DMS53 treated with DMSO at 0.1 percent for 48 hours (cell line): ENCODE results near the gene MND1.

Experiments used
- DNase-seq: peaks from one replicate; lab custom pipeline; 2025; ENCODE audit not compliant: unreplicated experiment; lab: John Stamatoyannopoulos, UW

The MND1 gene, protein sequence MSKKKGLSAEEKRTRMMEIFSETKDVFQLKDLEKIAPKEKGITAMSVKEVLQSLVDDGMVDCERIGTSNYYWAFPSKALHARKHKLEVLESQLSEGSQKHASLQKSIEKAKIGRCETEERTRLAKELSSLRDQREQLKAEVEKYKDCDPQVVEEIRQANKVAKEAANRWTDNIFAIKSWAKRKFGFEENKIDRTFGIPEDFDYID

DNA sequence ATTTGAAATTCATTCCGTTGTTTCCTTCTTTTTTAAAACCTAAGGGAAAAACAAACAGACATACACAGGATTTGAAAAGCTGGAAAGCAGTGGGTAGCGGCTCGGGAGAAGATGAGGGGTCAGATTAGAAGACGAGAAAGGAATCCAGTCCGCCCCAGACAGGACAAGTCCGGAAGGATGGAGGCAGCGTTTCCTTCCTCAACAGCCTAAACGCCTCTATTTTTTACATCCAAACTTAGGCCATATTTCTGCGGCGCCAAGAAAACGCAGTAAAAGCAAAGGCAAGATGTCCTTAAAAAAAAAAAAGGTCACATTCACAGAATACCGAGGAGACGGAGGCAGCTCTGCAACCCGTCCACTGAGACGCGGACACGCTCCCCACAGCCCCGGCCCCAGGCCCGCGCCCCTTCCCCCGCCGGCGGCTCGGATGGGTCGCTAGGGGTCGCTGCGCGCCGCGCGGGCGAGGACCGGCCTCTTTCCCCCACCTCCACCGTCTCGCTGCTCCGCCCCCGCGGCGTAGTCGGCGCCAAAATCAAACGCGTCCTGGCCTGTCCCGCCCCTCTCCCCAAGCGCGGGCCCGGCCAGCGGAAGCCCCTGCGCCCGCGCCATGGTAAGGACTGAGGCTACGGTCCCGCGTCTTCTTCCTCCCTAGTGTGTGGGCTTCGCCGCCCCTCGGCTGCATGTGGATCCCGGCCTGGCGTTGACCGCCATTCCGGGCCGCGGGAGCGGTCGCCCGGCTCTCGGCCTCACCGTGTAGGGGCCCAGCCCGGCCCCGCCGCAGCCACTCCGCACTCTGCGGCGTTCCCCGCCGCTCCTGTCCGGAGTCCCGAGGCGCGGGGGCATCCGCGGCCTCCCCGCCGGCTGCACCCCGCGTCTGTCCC is at the start of gene MND1:
TSS of gene MND1 (plus strand) at position 558 of the 881 bp plus-strand sequence. CDS start at position 608, 50 bp downstream.
- peak; percentile 31 for DNase-seq

DNA sequence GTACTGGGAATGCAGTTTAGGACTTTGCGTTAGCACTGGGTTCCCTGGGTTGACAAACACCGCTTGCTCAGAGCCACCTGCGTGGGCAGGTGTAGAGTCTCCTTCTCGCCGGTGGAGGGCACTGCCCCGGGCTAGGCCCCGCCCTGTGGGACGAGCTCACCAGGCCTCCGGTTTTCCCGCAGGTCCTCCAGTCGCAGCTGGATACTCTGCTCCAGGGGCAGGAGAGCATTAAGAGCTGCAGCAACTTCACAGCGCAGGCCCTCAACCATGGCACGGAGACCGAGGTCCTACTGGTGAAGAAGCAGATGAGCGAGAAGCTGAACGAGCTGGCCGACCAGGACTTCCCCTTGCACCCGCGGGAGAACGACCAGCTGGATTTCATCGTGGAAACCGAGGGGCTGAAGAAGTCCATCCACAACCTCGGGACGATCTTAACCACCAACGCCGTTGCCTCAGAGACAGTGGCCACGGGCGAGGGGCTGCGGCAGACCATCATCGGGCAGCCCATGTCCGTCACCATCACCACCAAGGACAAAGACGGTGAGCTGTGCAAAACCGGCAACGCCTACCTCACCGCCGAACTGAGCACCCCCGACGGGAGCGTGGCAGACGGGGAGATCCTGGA is 49.2 kb upstream of the MND1 start:
- DNase-seq: peak; percentile 77

DNA sequence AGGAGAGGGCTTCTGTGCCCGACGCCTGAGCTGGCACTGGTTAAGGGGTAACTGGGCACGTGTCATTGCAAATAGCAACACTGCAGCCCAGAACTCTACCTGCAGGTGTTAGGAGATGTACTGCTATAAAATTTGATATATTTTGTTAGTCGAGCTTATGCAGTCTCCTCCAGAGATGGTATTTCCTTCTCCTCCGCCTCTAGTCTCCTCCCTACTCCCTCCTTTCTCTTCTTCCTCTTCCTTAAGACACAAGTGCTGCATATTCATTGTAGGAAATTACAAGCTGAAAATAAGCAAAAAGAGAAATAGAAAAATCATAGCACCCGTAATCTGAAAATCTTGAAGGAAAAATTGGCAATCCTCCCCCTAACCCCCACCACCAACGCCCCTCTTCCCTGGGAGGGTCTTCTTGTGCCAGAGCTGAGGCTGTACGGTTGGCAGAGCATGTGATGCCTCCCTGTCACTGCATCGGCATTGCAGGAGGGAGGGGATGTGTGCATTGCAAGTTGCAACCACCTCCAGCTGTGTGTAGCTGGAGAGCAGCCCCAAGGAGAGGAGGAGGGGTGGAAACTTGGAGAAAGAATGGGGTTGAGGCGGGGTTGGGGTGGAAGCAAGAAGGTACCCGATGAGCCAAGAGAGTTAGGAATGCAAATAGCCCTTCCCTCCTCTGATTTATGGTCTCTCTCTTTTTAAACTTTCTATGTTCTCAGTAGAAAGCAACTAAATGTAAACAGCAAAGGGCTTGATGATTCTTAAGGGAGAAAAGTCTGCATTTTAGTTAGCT is 48.3 kb upstream of the MND1 start:
- no peak for DNase-seq

DNA sequence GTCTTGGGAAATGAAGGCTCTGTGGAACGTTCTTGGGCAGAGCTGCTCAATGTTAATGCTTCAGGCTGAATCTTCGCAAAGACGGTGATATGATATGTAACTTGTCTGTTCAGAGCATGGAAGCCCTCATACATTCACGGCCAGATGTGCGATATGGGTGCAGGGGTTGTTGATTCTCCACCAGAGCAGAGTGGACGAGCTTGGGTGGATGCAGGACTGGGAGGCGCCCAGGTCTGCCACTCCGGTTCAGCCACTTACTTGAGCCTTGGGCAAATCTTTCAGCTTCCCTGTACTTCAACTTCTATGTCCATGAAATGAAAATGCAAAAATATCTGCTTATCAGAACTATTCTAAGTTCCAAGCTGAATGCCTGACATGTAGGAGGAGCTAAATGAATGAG is 47.4 kb upstream of the MND1 start:
- no peak for DNase-seq

DNA sequence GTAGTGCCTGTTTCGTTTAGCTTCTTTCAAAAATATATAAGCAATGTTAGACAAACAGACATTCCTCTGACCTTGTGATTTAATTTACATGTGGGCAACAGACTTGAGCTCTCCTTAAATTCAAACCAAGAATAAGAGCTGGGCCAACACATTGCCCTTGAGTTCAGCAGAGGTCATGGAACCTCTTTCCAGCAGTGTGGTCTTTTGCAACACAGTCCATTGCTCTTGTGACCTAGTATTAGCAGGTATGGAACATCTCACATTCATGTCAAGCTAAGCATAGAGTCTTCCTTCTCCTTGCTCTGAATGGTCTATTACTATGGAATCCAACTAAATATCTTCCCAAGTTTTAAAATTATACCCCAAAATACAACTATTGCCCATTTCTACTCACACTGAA is 33.7 kb upstream of the MND1 start:
- DNase-seq: no peak

DNA sequence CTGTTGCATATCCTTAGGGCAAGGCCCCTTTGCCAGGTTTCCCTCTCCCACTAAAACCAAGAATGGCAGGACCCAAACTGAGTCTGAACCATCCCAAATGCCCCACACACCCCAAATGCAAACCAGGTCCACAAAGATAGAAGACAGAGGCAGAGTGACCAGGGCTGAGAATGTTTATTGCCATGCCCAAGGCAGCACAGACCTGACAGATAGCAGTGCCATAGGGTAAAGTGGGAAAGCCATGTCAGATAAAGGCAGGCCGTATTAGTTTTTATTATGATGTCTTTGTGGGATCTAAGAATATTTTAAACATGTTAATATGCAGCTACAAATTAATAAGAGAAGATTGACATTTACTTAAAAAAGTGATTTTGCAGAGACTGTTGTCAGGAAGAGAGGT is 29.6 kb upstream of the MND1 start:
- DNase-seq: no peak

DNA sequence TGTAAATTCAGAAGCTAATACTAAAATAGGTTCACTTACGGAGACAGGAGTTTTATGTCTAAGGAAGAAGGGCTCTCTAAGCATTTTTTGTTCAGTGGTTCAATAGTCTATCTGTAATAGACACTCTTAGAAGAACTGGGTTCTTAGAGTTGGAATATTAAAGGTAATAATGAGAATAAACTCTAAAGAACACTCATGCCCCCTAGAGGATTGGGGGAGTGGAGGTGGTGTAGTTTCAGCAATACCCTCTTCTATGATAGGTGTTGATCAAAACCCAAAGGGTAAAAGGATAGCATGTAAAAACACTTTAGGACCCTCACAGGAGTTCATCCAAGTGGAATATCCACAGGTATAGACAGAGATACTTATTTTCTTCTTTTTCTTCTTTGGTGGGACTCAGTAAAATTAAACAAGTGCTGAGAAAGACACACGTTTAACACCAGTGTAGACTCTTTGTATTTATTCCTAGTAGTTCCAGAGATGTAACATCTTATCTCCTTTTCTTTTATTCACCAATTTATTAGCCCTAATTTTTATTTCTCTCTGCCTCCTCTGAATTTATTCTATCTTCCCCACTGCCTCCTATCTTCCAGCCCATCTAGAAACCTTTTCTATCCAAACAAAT is 25.7 kb upstream of the MND1 start:
- peak; percentile 14 for DNase-seq

DNA sequence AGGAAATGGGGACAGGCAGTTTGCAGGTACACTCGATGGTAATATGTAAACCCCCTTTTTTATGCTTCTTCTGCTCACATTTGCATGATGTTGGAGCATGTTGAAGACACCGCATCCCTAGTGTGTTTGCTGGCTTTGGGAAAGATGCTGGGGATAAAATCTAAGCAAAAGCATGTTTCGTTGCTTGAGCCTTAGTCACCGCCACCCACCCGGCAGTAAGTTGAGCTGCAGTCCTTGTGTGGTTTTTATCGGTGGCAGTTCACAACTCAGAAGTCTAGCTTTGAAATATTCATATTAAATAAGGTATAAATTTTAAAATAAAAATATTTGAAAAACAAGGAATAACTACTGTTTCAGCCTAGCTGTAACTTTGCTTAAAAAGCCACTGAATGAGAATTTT is 21.7 kb upstream of the MND1 start:
- no peak for DNase-seq

DNA sequence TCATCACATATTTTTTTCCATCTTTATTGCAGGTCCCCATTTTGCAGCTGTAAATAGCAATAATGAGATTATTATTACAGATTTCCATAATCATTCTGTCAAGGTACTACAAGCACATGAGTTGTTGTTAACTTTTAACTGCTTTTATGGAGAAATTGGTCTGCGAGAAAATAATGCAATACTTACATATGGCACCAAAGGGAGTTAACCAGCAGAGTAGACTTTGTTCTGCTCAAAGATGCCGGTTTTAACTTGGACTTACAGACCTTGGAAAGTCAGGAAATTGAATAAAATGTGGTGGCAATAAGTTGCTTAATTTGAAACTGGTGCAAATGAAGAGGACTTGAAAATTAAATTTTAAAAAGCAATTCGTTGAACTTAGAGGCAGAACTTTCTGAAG is 20.4 kb upstream of the MND1 start:
- no peak for DNase-seq

DNA sequence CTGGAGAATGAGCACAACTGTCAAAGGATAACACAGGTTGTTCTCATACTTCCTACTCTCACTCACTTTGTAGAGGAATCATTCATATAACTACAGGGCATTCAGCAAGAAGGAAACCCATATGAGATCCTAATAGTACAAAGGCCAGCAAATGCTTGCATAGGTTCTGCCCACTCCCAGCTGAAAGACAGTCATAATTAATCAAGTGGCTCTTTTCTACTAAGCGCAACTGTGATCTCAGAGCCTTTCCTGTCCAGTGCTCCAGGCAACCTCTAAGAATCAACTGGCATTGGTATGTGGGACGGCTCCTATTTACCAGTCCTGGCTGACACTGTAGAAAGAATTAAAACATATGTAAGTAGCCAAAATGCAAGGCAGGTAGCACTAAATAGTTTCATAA is 18.9 kb upstream of the MND1 start:
- DNase-seq: no peak

DNA sequence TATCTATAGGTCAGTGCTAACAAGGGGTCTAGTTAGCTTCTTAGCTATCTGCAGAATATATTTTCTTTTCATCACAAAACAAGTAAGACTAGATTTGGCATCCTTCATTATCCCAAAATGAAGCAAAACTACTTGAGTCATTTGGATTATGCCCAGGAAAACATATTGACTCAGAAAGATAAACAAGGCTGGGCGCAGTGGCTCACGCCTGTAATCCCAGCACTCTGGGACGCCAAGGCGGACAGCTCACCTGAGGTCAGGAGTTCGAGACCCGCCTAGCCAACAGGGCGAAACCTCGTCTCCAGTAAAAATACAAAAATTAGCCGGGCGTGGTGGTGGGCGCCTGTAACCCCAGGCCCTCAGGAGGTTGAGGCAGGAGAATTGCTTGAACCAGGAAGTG is 18.0 kb upstream of the MND1 start:
- DNase-seq: no peak

DNA sequence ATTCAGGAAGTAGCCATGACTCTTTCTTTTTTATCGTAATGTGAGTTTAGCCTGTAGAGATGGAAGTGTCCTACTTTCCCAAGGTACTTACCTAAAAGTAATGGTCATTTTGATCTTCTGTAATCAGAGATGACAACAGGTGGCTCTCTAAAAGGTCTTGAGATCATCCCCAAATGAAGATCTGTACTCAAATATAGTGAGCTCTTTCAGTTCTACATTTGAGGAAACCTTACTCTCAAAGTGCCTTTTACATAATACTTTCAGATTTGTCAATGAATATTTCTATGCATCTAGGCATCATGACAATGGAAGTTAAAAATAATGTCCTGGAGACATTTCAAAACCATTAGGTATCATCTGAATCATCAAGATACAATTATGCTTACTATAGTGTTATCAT is 17.2 kb upstream of the MND1 start:
- no peak for DNase-seq

DNA sequence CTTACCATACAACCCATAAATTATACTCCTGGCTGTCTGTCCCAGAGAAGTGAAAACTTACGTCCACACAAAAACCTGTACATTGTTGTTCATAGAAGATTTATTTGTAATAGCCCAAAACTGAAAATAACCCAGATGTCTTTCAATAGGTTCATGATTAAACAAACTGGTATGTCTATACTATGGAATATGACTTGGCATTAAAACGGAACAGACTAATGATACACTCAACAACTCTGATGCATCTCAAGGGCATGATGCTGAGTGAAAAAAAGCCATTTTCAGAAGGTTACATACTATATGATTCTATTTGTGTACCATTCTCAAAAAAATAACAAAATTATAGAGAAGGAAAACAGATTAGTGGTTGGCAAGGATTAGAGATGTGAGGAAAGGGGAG is 11.6 kb upstream of the MND1 start:
- no peak for DNase-seq

DNA sequence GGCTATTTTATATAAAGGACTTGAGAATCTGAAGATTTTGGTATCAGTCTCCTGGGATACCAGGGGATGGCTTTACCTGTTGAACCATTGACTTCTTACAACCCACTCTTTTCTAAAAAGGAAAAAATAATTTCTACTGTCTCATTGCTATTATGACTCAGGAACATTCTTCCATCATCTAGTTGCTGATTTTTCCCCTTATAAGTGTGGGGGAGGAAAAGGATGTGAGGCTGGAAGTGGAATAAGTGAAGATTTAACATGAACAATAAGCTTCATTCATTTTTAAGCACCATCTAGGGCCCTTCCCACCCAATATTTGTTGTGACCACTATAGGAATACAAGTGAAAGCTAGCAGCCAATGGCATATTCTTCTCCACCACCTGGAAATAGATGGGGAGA is 10.6 kb upstream of the MND1 start:
- DNase-seq: no peak

DNA sequence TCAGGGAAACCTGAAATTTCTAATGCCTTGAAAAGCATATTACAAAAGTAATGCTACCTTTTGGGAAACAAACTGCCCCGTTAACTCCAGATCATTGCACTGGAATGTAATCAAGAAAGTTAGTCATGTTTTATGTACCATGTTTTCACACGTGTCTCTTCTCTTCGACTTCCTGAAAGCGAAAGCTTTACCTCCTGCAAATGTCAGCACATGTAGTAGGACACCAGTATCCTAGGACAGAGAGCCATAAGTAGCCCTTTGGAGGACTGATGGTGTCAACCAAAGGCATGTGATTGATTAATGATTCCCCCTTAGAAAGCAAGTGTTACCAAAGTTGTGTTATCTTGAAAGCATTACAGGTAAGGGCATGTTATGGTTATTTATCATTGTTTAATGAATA is 8.8 kb upstream of the MND1 start:
- no peak for DNase-seq

DNA sequence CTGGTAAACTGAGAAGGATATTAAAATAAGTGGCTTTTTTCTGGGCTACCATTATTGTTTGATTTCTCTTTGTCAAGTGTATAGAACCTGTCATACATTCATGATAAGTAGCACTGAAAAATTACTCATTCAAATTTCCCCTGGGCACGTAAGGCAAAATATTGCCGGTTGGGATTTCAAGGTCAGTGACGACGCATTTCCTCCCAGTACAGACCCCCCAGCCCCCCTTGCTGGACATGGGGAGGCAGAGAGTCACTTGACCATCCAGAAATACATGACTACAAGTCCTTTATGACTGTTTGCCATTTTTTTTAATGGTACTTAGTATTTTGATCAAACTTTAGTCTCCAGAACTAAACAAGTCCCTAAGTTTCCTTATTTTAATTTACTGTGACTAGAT is 6.8 kb upstream of the MND1 start:
- no peak for DNase-seq

DNA sequence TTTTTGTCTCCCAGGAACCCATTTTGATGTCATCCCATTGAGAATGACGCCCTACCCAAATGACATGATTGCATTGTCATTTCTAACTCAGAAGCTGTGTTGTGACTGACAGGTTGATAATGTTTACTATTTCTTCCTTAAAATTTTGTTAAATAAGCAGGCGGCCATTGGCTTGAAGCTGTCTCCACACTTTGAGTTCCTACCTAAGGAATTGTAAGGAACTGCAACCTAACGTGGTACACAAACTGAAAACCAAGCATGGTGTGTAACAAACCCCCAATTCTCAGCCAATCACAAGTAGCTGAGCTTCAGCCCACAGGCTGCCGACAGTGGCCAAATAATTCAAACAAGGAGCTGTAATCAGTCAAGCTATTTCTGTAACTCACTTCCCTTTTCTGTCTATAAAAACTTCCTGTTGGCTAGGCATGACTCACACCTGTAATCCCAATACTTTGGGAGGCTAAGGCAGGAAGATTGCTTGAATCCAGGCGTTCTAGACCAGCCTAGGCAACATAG is 2.9 kb upstream of the MND1 start:
- no peak for DNase-seq

DNA sequence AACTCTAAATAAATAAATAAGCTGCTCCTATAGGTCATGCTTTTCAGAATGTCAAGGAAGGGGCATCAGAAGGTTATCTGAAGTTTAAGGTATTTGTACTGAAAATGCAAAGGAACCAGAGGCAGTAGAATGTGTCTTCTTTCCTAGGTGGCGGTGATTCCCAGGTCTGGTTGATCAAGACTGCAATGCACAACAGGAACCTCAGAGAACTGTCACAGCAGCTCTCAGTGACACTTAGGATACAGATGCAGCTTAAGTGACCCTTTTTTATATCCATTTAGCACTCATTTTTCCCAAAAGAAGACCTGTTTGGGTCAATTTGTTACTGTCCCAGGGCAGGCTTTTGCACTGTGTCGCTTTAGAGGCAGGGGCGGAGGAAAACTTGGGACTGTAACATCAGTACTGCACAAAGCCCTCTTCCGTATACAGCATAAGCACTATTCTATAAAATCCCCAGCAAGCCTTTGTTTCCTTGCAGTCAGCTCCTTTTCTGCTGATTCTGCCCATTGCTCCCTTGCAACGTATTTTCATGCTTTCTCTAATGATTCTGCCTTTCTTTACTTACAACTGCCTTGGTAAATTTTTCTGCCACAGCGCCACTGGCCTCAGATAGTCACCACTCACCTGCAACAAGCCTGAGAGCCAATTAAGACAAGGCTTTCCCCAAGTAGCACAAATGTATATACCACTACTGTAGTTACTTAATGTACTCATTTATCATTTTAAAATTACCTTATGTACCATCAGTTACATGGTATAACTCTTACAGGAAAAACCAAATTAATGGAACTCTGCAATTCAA is 1.5 kb upstream of the MND1 start:
- no peak for DNase-seq

DNA sequence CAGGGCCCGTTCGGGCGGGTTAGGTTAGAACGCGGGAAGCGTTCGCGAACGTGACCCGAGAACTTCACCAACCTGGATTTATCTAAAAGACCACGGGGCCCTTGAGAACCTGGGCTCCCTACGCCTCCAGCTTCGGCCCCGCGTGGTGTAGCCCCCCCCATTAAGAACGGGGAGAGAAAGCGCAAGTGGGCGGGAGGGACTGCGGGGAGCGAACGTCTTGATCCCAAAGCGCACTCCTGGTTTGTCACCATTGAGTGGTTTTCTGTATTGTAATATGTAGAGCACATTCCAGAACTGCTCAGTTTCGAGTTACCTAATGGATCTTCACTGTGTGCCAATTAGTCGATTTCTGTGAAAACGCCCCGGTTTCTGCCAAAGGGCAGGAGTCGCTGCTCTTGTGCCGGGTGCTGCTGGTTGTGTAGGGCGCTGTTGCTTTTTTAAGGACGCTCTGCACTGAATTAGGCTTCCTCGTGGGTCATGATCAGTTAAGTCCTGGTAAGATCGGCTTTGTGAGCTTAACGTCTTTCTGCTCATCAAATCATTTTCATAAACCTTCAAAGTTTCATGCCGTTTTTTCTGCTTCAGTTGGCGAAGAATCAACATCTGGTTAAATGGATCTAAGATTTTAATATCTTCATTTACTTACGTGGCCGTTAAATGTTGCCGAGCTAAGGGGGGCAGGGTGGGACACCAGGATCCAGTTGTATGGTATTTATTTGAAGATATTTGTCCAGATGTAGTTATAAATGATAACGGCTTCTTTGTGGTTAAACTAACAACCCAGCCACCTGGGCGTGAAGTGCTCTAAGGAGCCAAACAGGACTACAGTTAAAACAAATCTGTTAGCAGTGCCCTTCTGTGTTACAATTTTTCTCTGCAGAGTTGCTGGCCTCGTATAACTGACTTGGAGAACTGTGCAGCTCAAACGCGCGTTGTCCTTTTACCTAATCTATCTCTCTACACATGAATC is 809 bp downstream of the MND1 start:
- DNase-seq: no peak
